GM10847 (cell line): ENCODE data around the gene MGMT.

Experiments used
- POLR2A ChIP-seq: IDR thresholded peaks from 2 replicates; pipeline ENCODE4 v1.6.1; 2011; ENCODE audit not compliant: insufficient read length; ENCODE audit errors: extremely low read depth

MGMT gene

GRCh38 chr10:129602938-129603535, 136.0 kb downstream of the MGMT start:
- TF ChIP-seq POLR2A: no peak

DNA sequence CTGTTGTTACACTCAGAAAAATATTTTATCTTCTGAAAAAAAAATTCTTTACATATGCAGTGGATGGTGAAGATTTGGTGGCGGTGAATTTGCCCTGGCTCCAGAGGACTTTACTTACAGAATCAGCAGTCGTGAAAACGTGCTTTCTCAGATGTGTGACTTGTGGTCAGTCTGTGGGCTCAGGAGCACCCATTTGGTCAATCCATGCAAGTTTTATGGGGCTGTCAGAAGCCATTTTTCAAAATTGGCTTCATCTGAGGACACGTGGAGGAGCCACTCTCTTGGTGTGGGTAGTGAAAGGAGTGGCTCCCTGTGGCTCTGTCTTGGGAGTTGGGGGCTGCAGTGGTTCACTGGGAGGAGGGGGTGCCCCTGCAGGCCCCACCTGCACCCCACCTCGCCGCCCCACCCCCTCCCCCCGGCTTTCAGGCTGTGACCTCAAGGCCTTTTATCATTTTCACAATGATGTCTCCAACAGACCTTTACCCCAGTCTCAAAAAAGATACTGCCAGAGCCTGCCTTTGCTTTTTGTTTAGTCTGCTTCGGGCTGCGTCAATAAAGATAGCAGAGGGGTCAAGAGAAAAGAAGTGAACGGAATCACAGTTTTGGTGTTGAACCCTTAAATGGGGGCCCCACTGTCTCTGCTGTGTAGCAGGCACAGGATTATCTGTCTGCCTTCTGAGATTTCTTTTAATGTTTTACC, 137.4 kb downstream of the MGMT start:
- no peak for TF ChIP-seq POLR2A

DNA sequence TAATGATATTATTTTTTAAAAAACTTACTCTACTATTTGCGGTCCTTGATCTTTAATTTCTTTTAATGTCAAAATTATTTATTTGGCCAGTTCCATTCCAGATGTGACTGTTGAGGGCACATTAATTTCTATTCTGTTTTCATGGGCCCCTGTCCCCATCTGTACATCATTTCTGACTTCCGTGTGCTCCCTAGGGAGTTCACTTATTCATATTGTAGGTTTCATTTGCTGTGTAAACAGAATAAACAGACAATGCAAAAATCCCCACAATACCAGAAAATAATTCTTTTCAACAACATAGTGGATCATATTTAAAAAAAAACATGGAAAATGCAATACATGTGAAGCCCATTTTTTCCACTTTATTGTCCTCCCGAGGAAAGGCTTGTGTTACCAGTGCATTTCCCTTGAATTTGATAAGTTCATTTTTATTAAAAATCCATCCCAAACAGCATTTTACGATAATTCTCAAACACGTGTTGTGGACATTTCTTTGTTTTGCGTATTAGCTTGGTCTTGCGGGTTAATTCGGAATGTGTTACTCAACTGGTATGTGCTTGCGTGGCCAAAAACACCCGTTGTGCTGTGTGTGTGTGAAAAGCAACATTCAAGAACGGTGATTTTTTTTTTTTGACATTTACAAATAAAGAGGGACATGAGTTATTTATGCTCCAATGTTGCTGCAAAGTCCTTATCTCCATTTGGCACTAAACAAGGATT, 138.4 kb downstream of the MGMT start:
- no peak for TF ChIP-seq POLR2A

GRCh38 chr10:129605986-129606518, 139.0 kb downstream of the MGMT start:
- TF ChIP-seq POLR2A: no peak

DNA sequence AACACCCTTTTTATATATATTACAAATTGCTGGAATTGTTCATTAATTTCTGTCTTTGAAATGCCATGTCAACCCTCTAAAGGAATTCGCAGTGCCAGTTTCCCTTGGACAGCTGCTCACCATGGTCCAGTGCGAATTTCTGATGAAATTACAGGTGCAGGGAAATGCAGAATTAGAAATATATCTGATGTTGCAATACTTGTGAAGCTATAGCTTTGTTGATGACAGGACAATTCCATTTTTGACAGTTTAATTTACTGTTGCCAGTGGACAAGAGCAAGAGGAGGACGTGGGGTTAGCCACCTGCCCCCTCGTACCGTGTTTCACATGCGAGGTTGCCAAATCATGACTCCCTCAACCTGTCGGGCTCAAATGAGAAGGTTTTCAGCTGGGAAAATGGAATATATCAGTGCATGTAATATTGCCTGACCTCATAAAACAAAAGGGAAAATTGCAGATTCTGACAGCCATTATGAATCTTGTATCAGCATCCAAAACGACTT, 140.6 kb downstream of the MGMT start:
- TF ChIP-seq POLR2A: no peak

GRCh38 chr10:129608653-129609052, 141.6 kb downstream of the MGMT start:
- TF ChIP-seq POLR2A: no peak

DNA sequence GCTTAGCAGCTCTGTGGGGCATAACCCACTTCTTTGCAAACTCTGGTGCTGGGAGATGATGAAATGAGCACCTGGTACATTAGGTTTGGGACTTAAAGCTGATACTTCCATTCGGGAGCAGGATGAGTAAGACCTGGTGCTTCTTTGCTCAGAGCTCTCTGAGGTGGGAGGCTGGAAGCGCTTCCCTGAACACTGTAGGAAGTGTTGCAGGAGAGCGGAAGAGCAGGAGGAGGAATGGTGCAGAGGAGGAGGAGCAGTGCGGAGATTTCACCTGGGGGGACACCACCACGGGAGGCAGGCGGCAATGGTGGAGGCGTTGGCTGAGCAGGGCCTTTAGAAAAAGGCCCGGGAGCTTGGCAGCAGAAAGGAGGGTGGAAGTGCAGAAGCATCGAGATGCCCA, 142.5 kb downstream of the MGMT start:
- no peak for TF ChIP-seq POLR2A

GRCh38 chr10:129612481-129613109, 145.6 kb downstream of the MGMT start:
- no peak for TF ChIP-seq POLR2A

DNA sequence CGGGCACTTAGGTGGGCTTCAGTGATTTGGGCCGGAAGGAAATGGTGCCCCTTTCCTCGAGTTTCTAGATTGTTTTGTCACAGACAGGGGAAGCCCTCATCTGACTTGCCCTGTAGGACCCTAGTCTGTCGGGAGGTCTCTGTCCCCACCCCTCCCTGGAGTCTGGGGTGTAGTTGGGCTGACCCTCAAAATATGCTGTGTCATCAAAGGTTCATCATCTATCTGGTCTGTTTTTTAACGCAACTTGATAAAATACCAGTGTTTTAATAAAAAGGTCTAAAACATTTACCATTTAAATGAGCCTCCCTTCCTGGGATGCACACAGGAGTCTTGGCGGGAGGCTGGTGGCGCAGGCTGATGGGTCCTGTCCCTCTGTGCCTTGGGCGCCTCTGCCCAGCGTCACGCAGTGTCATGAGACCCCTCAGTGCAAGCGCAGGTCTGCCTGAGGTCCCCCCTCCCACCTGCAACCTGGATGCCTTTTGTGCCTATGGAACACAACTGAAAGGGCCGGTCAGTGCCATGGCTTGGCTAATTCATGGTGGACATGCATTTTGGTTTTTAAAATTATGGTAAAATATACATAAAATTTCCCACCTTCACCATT, 146.4 kb downstream of the MGMT start:
- TF ChIP-seq POLR2A: no peak

DNA sequence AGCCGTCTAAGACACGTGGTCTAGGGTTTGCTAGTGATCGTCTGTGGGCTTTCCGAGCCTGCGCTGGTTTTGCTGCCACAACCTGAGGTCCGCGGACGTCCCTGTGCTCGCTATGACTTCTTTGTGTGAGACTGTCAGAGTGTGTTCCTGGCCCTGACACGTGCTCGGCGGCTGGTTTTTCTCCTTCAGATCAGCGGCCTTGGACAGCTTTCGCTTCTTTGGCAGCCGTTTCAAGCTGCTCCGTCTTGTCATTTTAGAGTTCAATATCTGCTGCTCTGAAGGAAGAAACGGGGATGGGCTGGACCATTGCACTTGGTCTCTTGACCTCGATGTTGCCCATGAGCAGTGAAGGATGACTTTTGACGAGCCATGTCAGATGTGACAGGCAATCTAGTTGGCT, 147.3 kb downstream of the MGMT start:
- no peak for TF ChIP-seq POLR2A

- no peak for TF ChIP-seq POLR2A
Observed at GRCh38 chr10:129615381-129615780, 148.3 kb downstream of the MGMT start.

- TF ChIP-seq POLR2A: no peak
Observed at GRCh38 chr10:129615921-129616525, 149.0 kb downstream of the MGMT start.

GRCh38 chr10:129617768-129618167, 150.7 kb downstream of the MGMT start:
- no peak for TF ChIP-seq POLR2A

DNA sequence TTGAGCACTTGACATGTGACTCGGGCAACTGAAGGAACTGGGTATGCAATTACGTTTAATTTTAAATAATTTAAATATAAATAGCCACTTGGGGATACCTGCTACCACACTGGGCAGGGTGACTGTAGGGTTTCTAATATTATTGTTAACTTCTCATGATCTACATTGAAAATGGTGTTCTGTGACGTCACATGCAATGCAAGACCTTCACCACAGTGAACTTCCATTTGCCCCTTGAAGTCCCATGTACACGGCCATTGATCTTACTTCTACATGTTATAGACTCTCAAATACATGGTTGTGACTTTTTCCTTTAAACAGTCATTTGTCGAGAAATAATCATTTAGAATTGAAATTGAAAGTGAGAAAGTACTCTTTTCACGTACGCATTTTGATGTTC, 154.0 kb downstream of the MGMT start:
- no peak for TF ChIP-seq POLR2A

DNA sequence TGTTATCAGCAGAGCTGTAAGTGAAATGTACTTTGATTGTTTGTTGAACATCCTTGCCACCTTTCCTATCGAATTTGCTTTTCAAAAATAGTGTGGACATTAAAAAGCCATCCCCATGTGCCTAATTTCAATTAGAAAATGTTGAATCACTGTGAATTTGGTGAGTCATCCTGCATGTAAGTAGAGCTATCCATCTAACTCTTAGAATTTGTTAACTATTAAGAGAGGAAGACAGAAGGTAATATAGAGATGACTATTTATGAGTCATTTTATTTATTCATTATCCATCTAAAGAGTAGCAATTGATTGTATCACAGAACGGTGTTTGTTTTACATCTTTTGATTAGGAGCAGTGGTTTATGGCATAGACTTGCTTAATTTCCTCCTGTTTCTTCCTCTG, 154.7 kb downstream of the MGMT start:
- TF ChIP-seq POLR2A: no peak
